ENCODE results near the gene SFR1.

The SFR1 gene

GRCh38 chr10:104101902-104102301, 20.1 kb upstream of the SFR1 start:
- no peak for DNase-seq (ENCODE audit: low read depth)
- in situ Hi-C loops (cut with HindIII; ENCODE audit: low sequenced_read_pairs): no loop called here
- TF ChIP-seq CTCF (IDR thresholded peaks at IDR 0.05; ENCODE audit: low read depth, low read length, missing control alignments): no peak

GRCh38 chr10:104103956-104104355, 18.0 kb upstream of the SFR1 start:
- no peak for DNase-seq (ENCODE audit: low read depth)
- no peak overlapping the region for H3K4me3 ChIP-seq (ENCODE audit: low read depth, low read length)
- in situ Hi-C loops (cut with HindIII; ENCODE audit: low sequenced_read_pairs): no loop called here
- TF ChIP-seq CTCF (IDR thresholded peaks at IDR 0.05; ENCODE audit: low read depth, low read length, missing control alignments): no peak

More at GRCh38 chr10:104101902-104102301, 20.1 kb upstream of the SFR1 start:
- no peak overlapping the region for H3K4me3 ChIP-seq (ENCODE audit: low read depth, low read length)

- H3K4me3 ChIP-seq (ENCODE audit: low read depth, low read length): no peak overlapping the region
- no peak for TF ChIP-seq CTCF (IDR thresholded peaks at IDR 0.05; ENCODE audit: low read depth, low read length, missing control alignments)
- no peak for DNase-seq (ENCODE audit: low read depth)
- in situ Hi-C loops (cut with HindIII; ENCODE audit: low sequenced_read_pairs): no loop called here
Measured at GRCh38 chr10:104104418-104104817, 17.6 kb upstream of the SFR1 start.

GRCh38 chr10:104104926-104105325, 17.0 kb upstream of the SFR1 start:
- H3K4me3 ChIP-seq (ENCODE audit: low read depth, low read length): no peak overlapping the region
- in situ Hi-C loops (cut with HindIII; ENCODE audit: low sequenced_read_pairs): no loop called here
- DNase-seq (ENCODE audit: low read depth): no peak
- no peak for TF ChIP-seq CTCF (IDR thresholded peaks at IDR 0.05; ENCODE audit: low read depth, low read length, missing control alignments)

- in situ Hi-C loops (cut with HindIII; ENCODE audit: low sequenced_read_pairs): no loop called here
- TF ChIP-seq CTCF (IDR thresholded peaks at IDR 0.05; ENCODE audit: low read depth, low read length, missing control alignments): no peak
- DNase-seq (ENCODE audit: low read depth): no peak
- no peak overlapping the region for H3K4me3 ChIP-seq (ENCODE audit: low read depth, low read length)
Measured at GRCh38 chr10:104109908-104110662, 11.9 kb upstream of the SFR1 start.

- no peak for TF ChIP-seq CTCF (IDR thresholded peaks at IDR 0.05; ENCODE audit: low read depth, low read length, missing control alignments)
- DNase-seq (ENCODE audit: low read depth): no peak
- H3K4me3 ChIP-seq (ENCODE audit: low read depth, low read length): no peak overlapping the region
- in situ Hi-C loops (cut with HindIII; ENCODE audit: low sequenced_read_pairs): no loop called here
Measured at GRCh38 chr10:104113376-104113956, 8.5 kb upstream of the SFR1 start.
